ENCODE results near the gene LAPTM5. TPM values are rescaled to one million over a fixed set of nuclear protein-coding genes. Genes with fewer than 3 reads are reported as not detected.

Gene LAPTM5
- total RNA-seq, 1 donor from 2014 or later = 39.8 TPM

DNA sequence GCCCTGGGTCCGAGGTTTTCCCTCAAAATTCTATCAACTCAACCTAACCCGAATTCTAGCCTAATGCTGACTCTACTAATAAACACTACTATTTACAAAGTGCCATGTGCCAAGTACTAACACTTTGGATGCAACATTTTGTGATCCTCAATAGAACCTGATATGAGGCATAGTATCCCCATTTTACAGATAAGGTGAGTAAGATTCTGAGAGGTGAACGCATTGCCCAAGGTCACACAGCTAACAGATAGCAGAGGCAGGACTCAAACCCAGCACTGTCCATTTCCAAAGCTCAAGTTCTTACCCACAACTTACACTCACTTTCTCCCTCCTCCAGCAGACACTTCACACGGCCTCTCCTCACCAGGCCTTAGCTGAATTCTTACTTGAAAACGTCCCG, 46.0 kb upstream of the LAPTM5 start:
- no peak overlapping the region for H3K27ac ChIP-seq
- H3K36me3 ChIP-seq = no peaks in the 10 kb centered on the region
- intact Hi-C loops (cut with DNase I) = no loop called here
- no peaks in the 10 kb centered on the region for H3K27me3 ChIP-seq
- no peak for DNase-seq (ENCODE audit: extremely low spot score in 2 of 2)
- H3K4me3 ChIP-seq = no peak overlapping the region
- TF ChIP-seq POLR2A (IDR thresholded peaks at IDR 0.05) = no peak
- TF ChIP-seq, protein P1, sequence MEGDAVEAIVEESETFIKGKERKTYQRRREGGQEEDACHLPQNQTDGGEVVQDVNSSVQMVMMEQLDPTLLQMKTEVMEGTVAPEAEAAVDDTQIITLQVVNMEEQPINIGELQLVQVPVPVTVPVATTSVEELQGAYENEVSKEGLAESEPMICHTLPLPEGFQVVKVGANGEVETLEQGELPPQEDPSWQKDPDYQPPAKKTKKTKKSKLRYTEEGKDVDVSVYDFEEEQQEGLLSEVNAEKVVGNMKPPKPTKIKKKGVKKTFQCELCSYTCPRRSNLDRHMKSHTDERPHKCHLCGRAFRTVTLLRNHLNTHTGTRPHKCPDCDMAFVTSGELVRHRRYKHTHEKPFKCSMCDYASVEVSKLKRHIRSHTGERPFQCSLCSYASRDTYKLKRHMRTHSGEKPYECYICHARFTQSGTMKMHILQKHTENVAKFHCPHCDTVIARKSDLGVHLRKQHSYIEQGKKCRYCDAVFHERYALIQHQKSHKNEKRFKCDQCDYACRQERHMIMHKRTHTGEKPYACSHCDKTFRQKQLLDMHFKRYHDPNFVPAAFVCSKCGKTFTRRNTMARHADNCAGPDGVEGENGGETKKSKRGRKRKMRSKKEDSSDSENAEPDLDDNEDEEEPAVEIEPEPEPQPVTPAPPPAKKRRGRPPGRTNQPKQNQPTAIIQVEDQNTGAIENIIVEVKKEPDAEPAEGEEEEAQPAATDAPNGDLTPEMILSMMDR (IDR thresholded peaks at IDR 0.05) = no peak
- no peak for TF ChIP-seq POLR2AphosphoS5 (IDR thresholded peaks at IDR 0.05; ENCODE audit: insufficient read depth in 1 of 2, low read depth in 1 of 2)
- peaks cover 12% of the 10 kb centered on the region for H3K4me1 ChIP-seq
- no peaks in the 10 kb centered on the region for H3K9me3 ChIP-seq

DNA sequence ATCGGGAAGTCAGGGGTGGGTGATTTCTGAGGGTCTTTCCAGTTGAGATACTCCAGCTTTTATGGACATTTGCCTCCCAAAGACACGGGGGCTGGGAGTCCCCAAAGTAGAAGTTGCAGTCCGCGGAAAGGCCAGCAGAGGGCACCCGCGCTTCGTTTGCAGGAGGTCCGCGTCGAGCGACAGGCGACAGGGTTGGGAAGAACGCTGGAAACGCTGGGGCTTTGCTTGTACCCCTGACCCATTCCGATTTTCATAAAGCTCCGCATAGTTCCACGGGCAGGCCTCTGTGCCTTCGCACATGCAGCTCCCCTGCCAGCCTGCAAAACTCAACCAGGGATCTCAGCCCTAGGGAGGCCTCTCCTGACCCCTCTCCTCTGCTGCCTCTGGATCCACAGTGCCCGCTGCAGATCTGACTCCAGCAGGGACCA, 44.2 kb upstream of the LAPTM5 start:
- Histone ChIP-seq H3K36me3 (no peaks in the 10 kb centered on the region), H3K4me1 (no peaks in the 10 kb centered on the region), H3K4me3 (no peak overlapping the region), H3K27me3 (no peaks in the 10 kb centered on the region), H3K9me3 (no peaks in the 10 kb centered on the region), H3K27ac (no peak overlapping the region)
- TF ChIP-seq POLR2A (IDR thresholded peaks at IDR 0.05) (no peak), POLR2AphosphoS5 (IDR thresholded peaks at IDR 0.05; ENCODE audit: insufficient read depth in 1 of 2, low read depth in 1 of 2) (peak in 1 of 2 donors; percentile 41)
- TF ChIP-seq, protein P1 (IDR thresholded peaks at IDR 0.05) = peak; percentile 93 to 97 (median 96)
- no peak for DNase-seq (ENCODE audit: extremely low spot score in 2 of 2)
- intact Hi-C loops (cut with DNase I) = loop anchor here (2.0 kb wide), 1 partner anchor 109 kb away; no protein-coding TSS in a partner anchor

DNA sequence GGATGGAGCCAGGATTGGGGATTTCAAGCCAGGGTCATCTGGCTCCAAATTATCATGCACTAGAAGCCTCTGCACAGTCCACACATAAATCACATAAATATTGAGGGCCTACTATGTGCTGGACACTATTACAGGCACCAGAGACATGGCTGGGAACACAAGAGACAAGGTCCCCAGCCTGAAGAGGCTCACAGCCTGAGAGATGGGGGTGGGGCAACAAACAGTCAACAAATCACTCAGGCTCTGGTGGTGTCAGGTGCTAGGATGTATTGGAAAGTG, 41.6 kb upstream of the LAPTM5 start:
- TF ChIP-seq, protein P1 (IDR thresholded peaks at IDR 0.05) = no peak
- TF ChIP-seq POLR2A (IDR thresholded peaks at IDR 0.05) = no peak
- no peak for TF ChIP-seq POLR2AphosphoS5 (IDR thresholded peaks at IDR 0.05; ENCODE audit: insufficient read depth in 1 of 2, low read depth in 1 of 2)
- Histone ChIP-seq H3K36me3 (no peaks in the 10 kb centered on the region), H3K9me3 (no peaks in the 10 kb centered on the region), H3K27me3 (no peaks in the 10 kb centered on the region), H3K4me3 (no peak overlapping the region), H3K4me1 (no peaks in the 10 kb centered on the region), H3K27ac (no peak overlapping the region)
- intact Hi-C loops (cut with DNase I) = no loop called here
- no peak for DNase-seq (ENCODE audit: extremely low spot score in 2 of 2)

GRCh38 chr1:30798389-30799232, 41.0 kb upstream of the LAPTM5 start:
- Histone ChIP-seq H3K27ac (no peak overlapping the region), H3K36me3 (no peaks in the 10 kb centered on the region), H3K4me3 (no peak overlapping the region), H3K27me3 (no peaks in the 10 kb centered on the region), H3K4me1 (no peaks in the 10 kb centered on the region), H3K9me3 (no peaks in the 10 kb centered on the region)
- no peak for DNase-seq (ENCODE audit: extremely low spot score in 2 of 2)
- intact Hi-C loops (cut with DNase I) = no loop called here
- TF ChIP-seq, protein P1 (IDR thresholded peaks at IDR 0.05) = no peak
- TF ChIP-seq POLR2A (IDR thresholded peaks at IDR 0.05) (no peak), POLR2AphosphoS5 (IDR thresholded peaks at IDR 0.05; ENCODE audit: insufficient read depth in 1 of 2, low read depth in 1 of 2) (no peak)

DNA sequence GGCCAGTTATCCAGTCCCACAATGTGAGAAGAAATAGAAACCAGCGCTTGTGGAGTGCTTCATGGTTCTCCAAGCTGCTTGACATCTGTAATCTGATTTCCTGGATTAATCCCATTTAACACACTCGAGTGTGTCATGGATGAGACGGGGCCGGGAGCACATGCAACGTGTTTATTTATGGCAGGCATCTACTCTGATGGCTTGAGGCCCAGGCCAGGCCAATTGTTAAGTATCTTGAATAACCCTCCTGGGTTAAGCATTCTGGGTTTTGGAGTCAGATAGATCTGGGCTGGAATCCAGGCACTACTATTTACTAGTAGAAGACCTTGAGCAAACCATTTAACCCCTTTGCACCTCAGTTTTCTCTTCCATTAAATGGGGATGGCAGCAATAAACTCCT, 37.5 kb upstream of the LAPTM5 start:
- H3K27ac ChIP-seq = no peak overlapping the region
- no peaks in the 10 kb centered on the region for H3K27me3 ChIP-seq
- TF ChIP-seq POLR2AphosphoS5 (IDR thresholded peaks at IDR 0.05; ENCODE audit: insufficient read depth in 1 of 2, low read depth in 1 of 2) (no peak), POLR2A (IDR thresholded peaks at IDR 0.05) (no peak)
- TF ChIP-seq, protein P1 (IDR thresholded peaks at IDR 0.05) = no peak
- no peaks in the 10 kb centered on the region for H3K9me3 ChIP-seq
- no peak for DNase-seq (ENCODE audit: extremely low spot score in 2 of 2)
- intact Hi-C loops (cut with DNase I) = no loop called here
- no peak overlapping the region for H3K4me3 ChIP-seq
- no peaks in the 10 kb centered on the region for H3K36me3 ChIP-seq
- no peaks in the 10 kb centered on the region for H3K4me1 ChIP-seq

All from vagina (tissue), 2 donors.